Midbrain (tissue), 1 donor: Measurements from ENCODE around the gene MIDN.
"Not testable (repeated sequence)": the region's sequence is repeated elsewhere in the genome, so short reads cannot be mapped to it uniquely, and the experiment has no call there.

Source experiments
- DNase-seq: peaks from one replicate; lab custom pipeline; 2025; lab: John Stamatoyannopoulos, UW

Gene MIDN

DNA sequence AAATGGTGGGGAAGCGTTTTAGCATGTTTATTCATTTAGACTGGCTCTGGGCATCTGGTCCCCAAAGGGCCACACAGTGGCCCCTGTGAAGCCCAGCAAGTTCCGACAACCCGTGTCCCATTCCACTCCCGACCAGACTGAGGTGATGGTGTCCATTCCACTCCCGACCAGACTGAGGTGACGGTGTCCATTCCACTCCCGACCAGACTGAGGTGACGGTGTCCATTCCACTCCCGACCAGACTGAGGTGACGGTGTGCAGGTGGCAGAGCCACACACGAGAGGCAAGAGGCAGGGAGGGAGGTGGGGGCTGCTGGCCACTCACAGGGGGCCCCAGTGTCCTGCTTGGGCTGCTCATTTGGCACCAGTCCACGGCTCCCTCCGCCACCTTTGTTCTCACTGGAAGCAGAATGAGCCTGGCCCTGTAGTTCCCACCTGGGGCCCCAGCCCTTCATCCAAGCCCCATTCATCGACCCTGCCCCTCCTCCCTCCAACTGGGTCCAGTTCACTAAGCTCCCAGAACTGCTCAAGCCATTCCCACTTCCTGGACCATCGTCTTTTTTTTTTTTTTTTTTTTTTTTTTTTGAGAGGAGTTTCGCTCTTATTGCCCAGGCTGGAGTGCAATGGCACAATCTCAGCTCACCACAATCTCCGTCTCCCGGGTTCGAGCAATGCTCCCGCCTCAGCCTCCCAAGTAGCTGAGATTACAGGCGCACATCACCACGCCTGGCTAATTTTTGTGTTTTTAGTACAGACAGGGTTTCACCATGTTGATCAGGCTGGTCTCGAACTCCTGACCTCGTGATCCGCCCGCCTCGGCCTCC lies 1.9 kb upstream of the MIDN start:
- DNase-seq: not testable (repeated sequence)

- DNase-seq: no peak
Observed at GRCh38 chr19:1247748-1248138, 640 bp upstream of the MIDN start.

GRCh38 chr19:1248786-1249297 lies 459 bp downstream of the MIDN start:
- peak; percentile 72 for DNase-seq

DNA sequence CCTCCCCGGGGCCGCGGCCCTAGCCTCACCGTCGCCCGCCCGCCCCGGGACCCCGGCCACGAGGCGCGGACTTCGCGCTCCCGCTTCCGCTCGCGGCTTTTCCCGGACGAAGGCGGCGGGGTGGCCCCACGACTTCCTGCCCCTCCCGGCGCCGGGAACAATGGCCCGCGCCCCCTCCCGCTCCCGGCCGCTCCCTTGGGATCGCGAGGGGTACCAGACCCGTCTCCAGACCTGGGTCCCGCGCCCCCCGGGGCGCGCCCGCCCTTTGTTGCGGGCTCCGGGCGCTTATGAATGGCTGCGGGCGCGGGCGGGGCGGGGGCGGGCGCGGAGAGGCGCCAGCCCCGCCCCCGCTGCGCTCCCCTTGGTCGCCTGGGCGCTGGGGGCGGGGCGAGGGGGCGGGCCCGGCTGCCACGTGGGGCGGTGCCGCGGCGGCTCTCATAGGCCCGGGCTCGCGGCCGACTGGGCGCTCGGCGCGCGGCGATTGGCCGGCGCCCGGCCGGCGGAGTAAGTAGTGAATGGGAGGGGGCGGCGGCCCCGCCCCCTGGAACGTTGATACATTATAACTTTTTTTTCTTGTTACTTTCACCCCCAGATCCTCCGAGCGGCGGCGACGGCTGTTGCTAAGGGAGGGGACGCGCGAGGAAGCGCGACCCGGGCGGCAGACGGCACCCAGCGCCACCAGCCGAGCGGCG lies 1.1 kb downstream of the MIDN start:
- DNase-seq: peak; percentile 88

GRCh38 chr19:1249990-1250436 lies 1.6 kb downstream of the MIDN start:
- DNase-seq: no peak

DNA sequence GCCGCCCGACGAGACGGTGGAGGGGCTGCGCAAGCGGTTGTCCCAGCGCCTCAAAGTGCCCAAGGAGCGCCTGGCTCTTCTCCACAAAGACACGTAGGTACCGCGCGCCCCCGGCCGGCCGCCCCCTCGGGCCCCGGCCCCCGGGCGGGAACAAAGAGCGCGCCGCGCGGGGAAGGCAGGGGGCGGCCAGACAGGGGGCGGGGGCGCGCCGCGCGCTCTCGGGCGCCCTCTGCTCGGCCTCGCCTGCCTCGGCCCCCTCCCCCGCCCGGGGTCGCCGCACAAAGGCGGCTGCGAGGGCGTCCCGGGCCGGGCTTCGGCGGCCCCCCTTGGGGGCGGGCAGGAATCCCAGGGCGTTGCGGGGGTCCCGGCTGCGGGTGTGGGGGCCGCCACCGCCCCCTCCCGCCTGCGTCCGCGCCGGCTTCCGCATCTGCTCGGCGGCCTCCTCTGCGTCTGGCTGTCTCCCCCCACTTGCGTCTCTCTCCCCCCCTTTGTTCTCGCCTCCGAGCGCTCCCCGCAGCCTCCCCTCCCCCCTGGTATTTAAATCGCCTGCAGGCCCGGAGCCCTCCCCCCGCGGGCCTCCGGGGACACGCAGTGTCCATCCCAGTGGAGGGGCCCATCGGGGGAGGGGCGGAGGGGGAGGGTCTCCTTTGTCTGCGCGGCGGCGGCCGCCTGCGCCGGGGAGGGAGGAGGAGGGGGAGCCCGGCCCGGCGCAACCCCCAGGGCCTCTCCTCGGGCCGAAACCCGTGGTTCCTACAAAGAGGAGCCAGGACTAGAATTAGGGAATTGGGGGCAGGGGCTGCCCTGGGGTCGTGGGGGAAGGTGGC lies 2.3 kb downstream of the MIDN start:
- DNase-seq: peak; percentile 70

GRCh38 chr19:1251330-1252220 lies 3.2 kb downstream of the MIDN start:
- peak; percentile 44 for DNase-seq

GRCh38 chr19:1252221-1252820 lies 3.9 kb downstream of the MIDN start:
- DNase-seq: peak; percentile 89

GRCh38 chr19:1252821-1253513 lies 4.6 kb downstream of the MIDN start:
- peak; percentile 90 for DNase-seq

GRCh38 chr19:1253514-1254080 lies 5.2 kb downstream of the MIDN start:
- DNase-seq: no peak

DNA sequence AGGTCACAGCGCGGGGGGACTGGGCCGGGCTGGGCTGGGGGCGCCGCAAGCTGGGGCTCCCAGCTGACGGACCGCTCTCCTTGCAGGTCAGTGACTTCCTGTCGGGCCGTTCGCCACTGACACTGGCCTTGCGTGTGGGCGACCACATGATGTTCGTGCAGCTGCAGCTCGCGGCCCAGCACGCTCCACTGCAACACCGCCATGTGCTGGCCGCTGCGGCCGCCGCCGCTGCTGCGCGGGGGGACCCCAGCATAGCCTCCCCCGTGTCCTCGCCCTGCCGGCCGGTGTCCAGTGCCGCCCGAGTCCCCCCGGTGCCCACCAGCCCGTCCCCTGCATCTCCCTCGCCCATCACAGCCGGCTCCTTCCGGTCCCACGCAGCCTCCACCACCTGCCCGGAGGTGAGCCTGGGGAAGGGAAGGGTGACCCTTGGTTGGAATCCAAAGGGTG lies 5.7 kb downstream of the MIDN start:
- DNase-seq: peak; percentile 34

DNA sequence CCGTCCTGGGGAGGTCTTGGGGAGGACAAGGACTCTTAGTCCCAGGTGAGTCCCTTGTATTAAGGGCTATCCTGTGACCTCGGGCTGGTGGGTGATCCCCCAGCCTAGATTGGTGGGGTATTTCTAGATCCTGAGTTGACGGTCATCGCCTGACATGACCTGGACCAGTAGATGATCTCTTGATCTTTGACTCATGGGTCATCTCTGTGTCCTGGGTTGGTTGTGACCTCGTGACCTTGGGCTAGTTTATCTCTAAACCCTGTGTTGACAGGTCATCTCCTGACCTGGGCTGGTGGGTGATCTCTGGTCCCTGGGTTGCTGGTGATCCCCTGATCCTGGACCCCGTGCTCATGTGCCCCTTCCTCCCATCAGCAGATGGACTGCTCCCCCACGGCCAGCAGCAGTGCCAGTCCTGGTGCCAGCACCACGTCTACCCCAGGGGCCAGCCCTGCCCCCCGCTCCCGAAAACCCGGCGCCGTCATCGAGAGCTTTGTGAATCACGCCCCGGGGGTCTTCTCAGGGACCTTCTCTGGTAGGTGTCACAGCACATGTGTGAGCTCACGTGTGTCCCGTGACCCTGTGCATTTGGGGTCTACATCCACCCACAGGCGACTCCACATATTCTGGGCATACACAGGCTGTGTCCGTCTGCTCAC lies 6.3 kb downstream of the MIDN start:
- DNase-seq: no peak

- peak; percentile 83 for DNase-seq
Observed at GRCh38 chr19:1255186-1256161, 7.1 kb downstream of the MIDN start.

GRCh38 chr19:1256646-1257474 lies 8.5 kb downstream of the MIDN start:
- no peak for DNase-seq

DNA sequence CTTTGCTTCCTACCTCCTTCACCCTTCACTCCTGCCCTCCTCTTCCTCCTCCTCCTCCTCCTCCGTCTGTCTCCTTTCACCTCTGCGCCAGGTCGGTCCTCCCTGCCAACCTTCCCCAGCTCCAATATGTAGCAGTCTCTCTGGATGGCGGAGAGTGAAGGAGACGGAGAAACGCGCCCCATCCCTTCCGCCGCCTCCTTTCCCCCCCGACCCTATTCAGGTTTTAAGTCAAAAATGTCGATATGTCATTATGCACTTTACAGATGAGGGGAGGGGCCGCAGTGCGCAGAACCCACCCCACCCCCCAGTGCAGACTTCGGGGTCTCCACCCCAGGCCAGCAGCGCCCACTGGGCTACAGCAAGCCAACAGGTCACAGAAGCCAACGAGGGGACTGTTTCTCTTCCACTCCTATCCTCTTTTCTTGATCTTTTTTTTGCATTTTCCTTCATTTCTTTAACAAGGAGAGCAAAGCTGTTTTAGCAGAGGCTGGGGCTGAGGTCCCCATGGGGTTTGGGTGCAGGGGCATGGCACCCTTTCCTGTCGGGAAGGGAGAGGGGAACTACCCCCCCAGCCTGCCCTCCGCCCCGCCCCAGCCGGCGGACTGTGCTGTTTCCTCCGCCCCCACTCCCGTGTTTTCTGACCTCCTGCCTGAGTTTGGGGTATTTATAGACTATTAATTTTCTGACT lies 9.2 kb downstream of the MIDN start:
- DNase-seq: no peak

DNA sequence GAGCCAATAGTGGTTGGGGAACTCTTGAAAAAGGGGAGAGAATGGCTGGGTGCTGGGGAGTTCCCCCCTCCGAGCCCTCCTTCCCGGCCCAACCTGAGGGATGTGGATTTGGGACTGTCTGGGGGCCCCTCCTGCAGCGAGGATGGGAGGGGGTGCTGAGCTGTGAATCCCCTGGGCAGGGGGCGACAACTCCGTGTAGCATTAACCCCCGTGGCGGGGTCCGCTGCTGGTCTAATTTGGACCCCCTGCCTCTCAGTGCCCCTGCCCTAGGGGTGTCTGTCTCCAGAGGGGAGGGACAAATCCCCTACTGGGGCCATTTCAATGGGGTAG lies 9.7 kb downstream of the MIDN start:
- DNase-seq: no peak
